ENCODE results near the gene CEP70.

CEP70 gene

GRCh38 chr3:138448631-138449030, 145.4 kb downstream of the CEP70 start:
- DNase-seq: no peak

DNA sequence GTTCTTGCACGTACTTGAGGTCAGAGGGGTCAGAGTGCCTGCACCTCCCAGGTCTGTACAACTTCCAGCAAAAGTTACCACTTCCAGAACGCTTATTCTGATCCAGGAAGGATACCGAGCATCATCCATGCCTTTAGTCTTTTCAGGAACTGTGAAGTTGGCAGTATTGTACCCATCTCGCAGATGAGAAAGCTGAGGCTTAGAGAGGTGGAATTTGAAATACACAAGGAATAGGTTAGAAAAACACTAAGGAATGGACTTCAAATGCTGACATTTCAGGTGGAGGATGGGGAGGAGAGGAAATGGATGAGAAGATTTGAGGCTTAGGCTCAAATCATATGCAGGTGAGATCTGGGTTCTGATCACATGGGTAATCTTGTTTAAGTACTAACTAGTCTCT, 148.4 kb downstream of the CEP70 start:
- no peak for DNase-seq

GRCh38 chr3:138445236-138445635, 148.8 kb downstream of the CEP70 start:
- DNase-seq: no peak

All from activated T-cell treated with anti-CD3 and anti-CD28 coated beads, Interleukin-2, amount 50 U/mL, for 1 hour (primary cell).